ENCODE measurements around the gene TMEM80.
"Not testable (repeated sequence)": the region's sequence is repeated elsewhere in the genome, so short reads cannot be mapped to it uniquely, and the experiment has no call there.

The TMEM80 gene

GRCh38 chr11:679271-680207 is 16.1 kb upstream of the TMEM80 start:
- DNase-seq (ENCODE audit: low read depth in 3 of 3): no peak

GRCh38 chr11:680476-680875 is 15.1 kb upstream of the TMEM80 start:
- DNase-seq (ENCODE audit: low read depth in 3 of 3): no peak

- no peak for DNase-seq (ENCODE audit: low read depth in 3 of 3)
Measured at GRCh38 chr11:680970-681369, 14.6 kb upstream of the TMEM80 start.

GRCh38 chr11:686451-687243 is 9.0 kb upstream of the TMEM80 start:
- no peak for DNase-seq (ENCODE audit: low read depth in 3 of 3)

GRCh38 chr11:687751-688150 is 7.9 kb upstream of the TMEM80 start:
- no peak for DNase-seq (ENCODE audit: low read depth in 3 of 3)

GRCh38 chr11:688681-689080 is 6.9 kb upstream of the TMEM80 start:
- no peak for DNase-seq (ENCODE audit: low read depth in 3 of 3)

- no peak for DNase-seq (ENCODE audit: low read depth in 3 of 3)
Measured at GRCh38 chr11:689625-690024, 6.0 kb upstream of the TMEM80 start.

GRCh38 chr11:690244-690643 is 5.4 kb upstream of the TMEM80 start:
- not testable (repeated sequence) for DNase-seq (ENCODE audit: low read depth in 3 of 3)

GRCh38 chr11:690738-691633 is 4.6 kb upstream of the TMEM80 start:
- no peak for DNase-seq (ENCODE audit: low read depth in 3 of 3)

GRCh38 chr11:691710-692590 is 3.7 kb upstream of the TMEM80 start:
- DNase-seq (ENCODE audit: low read depth in 3 of 3): no peak

GRCh38 chr11:692824-693414 is 2.7 kb upstream of the TMEM80 start:
- DNase-seq (ENCODE audit: low read depth in 3 of 3): no peak

GRCh38 chr11:693415-693831 is 2.2 kb upstream of the TMEM80 start:
- DNase-seq (ENCODE audit: low read depth in 3 of 3): no peak

- DNase-seq (ENCODE audit: low read depth in 3 of 3): no peak
Measured at GRCh38 chr11:693887-694562, 1.6 kb upstream of the TMEM80 start.

GRCh38 chr11:694563-695287 is 891 bp upstream of the TMEM80 start, which contains the start of gene DEAF1:
Gene DEAF1, minus strand, starts transcription at chr11:695222. Its CDS starts 175 bp downstream, at chr11:695047.
- peak; percentile 99 for DNase-seq (ENCODE audit: low read depth in 3 of 3)

GRCh38 chr11:695288-695537 is 403 bp upstream of the TMEM80 start:
- no peak for DNase-seq (ENCODE audit: low read depth in 3 of 3)

GRCh38 chr11:696955-697491 is 1.4 kb downstream of the TMEM80 start:
- DNase-seq (ENCODE audit: low read depth in 3 of 3): no peak

- no peak for DNase-seq (ENCODE audit: low read depth in 3 of 3)
Measured at GRCh38 chr11:697811-698311, 2.2 kb downstream of the TMEM80 start.

GRCh38 chr11:698493-699115 is 3.0 kb downstream of the TMEM80 start:
- no peak for DNase-seq (ENCODE audit: low read depth in 3 of 3)
